Activated T-helper 1 cell treated with Interleukin-2 at 50 U/mL for 16 hours (primary cell): ENCODE data around the gene A1BG.
A peak's percentile ranks its signal among the peaks of the same experiment; 100 is the strongest.

Source experiments
- DNase-seq: peaks from one replicate; pipeline ENCODE4 v3.0.0-alpha.2; 2020; ENCODE audit warnings: low read depth

A1BG gene, protein sequence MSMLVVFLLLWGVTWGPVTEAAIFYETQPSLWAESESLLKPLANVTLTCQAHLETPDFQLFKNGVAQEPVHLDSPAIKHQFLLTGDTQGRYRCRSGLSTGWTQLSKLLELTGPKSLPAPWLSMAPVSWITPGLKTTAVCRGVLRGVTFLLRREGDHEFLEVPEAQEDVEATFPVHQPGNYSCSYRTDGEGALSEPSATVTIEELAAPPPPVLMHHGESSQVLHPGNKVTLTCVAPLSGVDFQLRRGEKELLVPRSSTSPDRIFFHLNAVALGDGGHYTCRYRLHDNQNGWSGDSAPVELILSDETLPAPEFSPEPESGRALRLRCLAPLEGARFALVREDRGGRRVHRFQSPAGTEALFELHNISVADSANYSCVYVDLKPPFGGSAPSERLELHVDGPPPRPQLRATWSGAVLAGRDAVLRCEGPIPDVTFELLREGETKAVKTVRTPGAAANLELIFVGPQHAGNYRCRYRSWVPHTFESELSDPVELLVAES

DNA sequence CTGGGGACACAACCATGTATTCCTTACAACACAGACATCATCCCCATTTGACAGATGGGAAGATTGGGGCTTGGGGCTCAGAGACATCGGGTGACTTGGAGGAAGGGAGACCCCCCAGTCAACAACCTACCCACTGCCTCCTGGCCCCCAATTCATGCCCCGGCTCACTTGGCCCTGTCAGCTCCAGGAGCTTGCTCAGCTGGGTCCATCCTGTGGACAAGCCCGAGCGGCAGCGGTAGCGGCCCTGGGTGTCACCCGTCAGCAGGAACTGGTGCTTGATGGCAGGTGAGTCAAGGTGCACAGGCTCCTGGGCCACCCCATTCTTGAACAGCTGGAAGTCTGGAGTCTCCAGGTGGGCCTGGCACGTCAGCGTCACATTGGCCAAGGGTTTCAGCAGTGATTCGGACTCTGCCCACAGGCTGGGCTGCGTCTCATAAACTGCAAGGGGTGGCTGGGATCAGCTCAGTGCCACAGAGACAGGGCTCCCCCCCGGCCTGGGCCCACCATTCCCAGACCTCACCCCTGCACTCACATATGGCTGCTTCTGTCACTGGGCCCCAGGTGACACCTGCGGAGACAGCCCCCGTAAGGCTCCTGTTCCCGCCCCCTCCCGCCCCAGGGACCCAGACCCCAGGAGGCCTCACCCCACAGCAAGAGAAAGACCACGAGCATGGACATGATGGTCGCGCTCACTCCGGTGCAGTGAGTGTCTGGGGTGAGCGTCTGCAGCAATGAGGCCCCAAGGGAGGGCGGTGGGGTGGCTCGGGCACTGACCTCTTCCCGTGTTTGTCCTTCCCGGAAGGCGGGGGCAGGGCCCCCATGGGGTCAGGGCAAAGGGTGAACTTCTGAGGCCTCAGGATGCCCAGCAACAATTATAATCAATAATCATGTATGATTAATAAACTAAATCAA, at the start of gene A1BG:
TSS of gene A1BG (minus strand) at position 733 of the 912 bp plus-strand sequence. CDS start at position 678, 55 bp downstream.
- no peak for DNase-seq

DNA sequence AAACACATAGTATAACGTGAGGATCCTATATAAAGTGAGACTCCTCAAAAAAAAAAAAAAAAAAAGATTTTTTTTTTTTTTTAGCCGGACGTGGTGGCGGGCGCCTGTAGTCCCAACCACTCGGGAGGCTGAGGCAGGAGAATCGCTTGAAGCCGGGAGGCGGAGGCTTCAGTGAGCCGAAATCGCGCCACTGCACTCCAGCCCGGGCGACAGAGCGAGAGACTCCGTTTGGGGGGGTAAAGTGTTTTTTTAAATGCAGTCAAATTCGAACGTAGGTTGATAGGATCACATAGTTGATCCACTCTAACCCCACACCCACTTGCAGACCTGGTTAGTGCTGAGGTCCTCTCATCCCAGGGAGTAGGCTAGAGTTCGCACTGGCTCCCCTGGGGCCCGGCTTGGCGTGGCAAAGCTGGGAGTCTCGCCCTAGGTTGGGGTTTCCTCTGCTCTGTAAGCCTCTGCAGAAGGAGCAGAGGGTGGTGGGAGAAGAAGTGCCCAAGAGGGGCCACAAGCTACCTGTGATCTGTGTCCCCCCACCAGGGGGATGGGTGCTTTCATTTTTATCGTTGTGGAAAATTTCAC, 48.6 kb upstream of the A1BG start:
- no peak for DNase-seq

DNA sequence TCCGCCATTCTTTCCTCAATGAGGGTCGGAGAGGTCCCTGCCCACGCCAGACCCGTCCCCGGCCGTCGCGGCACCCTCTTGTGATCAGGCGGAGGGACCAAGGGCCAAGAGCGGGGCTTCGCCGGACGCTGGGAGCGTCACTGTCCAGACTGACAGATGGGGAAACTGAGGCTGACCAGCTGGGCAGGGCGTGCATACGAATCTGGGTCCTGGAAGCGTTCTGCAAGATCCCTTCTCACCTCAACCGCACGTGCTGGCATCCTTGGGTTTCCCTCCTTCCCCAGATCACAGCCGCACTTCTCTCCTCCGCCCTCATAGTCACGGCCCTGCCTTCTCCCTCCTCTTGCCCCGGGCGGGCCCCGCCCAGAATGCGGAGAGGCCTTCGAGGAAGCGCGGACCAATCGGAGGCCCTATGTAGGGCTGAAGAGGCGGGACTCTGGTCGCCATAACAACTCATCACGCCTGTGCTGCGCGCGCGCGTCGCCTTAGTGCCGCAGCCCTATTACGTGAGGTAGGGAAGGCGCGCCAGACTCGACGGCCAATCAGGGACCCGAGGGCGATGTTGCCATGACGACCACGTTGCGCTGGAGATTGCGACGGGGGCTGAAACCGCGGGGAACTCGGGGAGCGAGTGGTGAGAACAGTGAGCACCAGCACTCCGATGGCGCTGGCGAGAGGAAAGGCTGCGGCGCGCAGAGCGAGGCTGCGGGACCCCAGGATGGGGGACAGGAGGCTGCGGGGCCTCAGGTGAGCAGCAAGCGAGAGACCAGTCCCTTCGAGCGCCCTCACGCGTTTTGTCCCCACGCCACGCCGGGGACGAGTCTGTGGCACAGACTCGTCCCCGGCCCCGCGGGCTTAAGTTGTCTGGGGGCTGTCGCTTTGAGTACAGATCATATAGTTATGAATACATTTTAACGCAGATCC, 47.9 kb upstream of the A1BG start:
- peak; percentile 97 for DNase-seq

DNA sequence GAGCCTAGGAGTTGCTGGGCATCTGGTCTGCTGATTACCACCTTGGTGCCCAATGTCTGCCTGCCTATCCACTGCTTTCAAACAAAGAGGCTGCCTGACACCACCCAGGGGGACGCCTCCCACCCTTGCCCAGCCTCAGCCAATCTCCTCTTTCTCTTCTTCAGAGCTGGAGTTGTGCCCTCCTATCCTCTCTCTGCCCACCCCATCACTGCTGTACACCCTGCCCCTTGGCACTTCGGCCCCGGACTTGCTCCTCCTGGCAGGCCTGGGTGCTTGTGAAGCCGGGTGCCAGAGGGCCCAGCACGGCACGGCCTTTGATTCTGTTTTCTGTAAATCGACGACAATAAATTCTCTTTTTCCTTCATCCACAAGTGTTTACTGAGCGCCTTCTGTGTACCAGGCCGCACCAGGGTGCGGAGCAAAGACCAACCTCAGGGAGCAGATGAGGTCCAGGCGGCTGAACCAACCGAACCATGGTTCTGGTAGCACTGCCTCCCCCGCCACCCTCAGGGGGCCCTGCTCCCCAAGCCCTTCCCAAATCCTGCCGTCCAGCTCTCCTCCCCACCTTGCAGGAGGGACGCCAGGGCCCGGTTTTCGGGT, 47.1 kb upstream of the A1BG start:
- DNase-seq, result no peak

DNA sequence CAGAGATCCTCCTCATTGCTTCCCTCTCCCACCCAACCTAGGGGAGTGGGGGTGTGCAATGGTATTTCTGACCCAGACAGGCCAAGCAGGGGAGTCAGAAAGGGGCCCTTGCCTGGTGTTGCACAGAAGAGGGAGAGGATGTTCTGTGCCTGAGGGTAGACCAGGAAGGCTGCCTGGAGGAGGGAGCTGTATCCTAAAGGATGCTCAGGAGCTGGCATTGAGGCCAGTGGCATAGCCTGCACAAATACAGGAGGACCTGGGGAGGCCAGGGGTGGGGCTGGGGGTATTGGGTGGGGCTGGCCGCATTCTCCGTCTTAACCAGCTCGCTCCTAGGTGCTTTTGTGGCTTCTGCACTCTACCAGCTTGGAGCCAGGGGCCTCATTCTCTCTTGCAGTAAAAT, 46.6 kb upstream of the A1BG start:
- no peak for DNase-seq

DNA sequence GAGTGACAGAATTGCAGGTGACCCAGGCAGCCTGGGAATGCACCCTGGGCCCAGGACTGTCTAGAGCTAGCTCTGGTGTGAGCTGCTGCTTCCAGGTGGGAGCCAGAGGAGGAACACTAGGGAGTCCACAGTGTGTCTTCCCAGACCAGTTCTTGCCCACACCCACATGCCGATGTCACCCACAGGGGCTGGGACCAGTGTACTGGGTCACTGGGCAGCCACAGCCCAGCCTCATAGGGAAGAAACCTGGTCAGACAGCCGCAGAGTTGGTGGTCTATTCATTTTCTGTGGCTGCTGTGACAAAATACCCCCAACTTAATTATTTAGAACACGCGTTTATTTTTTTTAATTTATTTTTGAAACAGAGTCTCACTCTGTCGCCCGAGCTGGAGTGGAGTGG, 45.3 kb upstream of the A1BG start:
- no peak for DNase-seq

DNA sequence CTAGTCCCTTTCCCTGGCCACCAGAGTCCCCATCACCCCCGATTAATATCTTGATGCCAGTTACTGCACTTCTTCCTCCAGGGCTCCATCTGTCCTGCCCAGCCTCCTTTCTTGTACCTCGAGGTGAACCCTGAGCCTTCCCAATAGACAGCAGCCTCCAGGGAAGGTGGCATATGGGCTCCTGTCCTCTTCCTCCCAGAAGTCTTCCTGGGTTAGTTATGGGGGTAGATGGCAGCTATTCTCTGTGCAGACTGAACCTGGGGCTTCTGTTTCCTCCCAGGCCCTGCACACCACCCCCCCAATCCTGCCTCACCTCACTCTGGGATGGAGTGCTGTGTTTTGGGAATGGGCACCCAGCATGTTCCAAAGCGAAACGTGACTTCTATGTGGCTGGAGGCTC, 44.8 kb upstream of the A1BG start:
- no peak for DNase-seq

DNA sequence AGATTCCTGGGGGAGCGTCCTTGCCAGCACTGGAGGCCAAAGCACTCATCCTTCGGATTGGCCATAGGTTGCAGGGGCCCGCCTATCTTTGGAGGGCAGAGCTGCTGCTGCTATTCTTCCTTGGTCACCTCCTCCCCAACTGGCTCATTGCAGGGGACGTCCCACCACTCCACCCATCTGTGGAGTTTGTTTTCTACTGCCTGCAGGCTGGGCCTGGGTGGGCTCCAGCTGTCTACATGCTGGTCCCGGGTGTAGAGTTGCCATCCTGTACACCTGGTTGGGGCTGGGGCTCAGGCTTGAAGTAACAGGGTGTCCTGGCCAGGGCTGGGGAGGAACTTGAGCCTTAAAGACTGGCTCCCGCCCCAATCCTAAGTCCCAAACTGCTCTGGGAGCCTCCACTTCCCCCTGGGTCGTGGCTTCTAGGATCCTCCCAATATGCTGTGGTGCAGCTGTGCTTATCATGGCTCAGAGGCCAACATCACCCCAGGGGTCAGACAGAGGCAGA, 44.3 kb upstream of the A1BG start:
- no peak for DNase-seq

DNA sequence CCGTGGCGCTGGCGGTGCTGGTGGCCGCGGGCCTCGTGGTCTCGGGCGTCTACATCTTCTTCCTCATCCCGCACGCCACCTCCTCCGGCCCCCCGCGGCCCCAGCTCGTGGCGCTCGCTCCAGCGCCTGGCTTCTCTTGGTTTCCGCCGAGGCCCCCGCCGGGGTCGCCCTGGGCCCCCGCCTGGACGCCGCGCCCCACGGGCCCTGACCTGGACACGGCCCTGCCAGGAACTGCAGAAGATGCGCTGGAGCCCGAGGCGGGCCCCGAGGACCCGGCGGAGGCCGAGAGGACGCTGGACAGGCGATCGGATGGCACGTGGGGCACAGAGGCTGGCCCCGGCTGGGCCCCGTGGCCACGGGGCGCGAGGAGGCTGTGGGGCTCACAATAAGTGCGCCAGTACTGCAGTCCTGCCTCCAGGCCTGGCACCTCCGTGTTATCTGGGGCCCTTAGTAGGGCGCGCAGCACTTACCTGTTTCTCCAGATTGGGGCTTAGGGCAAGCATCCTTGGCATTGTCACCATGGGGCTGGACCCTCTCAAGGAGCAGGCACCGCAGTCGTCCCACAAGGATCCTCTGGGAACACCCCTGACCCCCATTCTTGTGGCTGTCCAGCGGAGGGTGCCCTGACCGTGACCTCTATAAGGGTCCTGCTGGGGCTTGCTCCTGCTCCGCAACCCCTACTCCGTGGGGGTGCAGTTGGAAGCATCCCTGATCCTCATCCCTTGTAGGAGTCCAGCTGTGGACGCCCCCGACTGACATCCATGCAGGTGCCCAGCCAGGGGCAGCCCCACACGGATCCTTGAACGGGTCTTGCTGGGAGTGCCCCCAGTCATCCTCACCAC, 43.6 kb upstream of the A1BG start:
- DNase-seq, result no peak

DNA sequence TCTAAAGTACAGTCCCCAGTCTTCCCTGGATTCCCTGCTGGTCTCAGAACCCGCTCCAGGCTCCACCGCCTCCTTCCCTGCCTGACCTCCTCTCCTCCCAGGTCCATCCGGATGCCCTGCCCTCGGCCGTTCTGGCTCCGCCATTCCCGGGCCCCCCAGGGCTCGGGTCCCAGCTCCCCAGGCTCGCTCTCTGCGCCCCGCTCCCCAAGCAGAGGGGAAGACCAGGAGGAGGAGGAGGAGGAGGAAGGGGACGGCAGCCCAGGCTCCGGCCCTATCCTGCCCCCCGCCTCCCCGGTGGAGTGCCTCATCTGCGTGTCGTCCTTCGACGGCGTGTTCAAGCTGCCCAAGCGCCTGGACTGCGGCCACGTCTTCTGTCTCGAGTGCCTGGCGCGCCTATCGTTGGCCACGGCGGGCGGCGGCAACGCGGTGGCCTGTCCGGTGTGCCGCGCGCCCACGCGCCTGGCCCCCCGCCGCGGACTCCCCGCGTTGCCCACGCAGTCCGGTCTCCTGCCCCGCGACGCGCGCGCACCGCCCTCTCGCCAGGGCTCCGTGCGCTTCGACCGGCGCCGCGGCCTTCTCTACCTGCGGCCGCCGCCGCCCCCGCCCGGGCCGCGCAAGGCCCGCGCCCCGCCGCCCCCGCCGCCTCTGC, 42.8 kb upstream of the A1BG start:
- DNase-seq, result no peak

DNA sequence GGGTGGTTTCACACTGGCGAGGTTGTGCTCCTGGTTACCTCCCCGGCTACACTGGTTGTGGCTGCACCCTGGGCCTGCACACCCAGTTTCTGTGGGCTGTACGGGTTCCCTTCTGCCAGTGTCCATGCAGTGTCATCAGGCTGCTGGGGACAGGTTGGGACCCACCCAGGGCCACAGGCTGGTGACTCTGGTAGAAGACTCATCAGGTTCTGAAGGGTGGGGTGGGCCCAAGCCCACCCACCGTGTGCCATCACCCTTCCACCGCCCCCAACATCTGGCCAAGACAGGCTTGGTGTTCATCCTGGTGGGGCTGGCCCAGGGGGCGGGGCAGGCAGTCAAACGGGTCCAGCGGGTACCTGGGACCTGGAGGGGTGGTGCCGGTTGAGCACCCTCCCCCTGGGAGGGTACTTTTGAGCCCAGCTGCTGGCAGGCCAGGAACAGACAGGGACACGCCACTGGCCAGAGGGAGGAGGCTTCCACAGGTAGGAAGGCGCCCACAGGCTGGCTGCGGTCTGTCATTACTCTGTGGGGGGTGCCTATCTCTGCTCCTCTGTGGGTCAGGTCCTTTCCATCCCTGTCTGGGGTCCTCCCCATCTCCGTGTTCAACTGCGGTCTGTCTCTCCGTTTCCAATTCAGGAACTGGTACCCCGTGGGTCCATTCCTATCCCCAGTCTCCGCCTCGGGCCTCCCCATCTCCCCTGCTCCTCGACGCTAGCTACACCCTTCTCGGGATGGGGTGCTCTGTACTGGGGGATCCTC, 42.1 kb upstream of the A1BG start, which contains the start of gene RNF225:
TSS of gene RNF225 (plus strand) at position 437 of the 759 bp plus-strand sequence. CDS start 434 bp downstream, outside the sequence.
- DNase-seq, result no peak

DNA sequence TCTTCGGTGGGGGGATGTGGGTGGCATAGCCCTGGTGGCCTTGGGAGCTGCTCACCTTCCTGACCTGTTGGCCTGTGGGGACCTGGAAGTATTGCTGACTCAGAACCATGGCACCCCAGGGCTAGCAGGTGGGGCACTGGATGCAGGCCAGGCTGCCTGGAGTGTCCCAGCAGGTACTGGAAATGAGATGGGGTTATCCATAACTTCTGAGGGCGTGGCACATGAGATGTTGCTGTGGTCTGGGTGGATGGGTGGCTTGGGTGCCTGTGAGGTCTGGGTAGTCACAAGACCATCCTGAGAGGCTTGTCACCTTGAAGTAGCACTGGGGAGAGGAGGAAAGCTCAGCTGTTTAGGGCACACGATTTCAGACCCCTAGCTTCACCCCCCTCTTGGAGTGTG, 41.5 kb upstream of the A1BG start:
- DNase-seq, result no peak

DNA sequence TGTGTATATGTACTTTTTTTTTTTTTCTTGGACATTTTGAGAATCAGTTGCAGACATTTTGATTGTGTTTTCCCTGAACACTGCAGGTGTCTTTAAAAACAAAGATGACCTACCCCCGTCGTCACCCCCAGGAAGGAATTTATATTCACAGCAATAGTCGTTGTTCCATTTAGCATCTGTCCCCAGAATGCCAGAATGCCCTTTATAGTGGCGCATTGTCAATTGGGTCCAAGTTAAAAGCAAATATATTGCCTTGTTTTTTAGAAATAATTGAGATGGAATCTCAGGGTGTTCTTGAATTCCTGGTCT, 40.4 kb upstream of the A1BG start:
- no peak for DNase-seq

DNA sequence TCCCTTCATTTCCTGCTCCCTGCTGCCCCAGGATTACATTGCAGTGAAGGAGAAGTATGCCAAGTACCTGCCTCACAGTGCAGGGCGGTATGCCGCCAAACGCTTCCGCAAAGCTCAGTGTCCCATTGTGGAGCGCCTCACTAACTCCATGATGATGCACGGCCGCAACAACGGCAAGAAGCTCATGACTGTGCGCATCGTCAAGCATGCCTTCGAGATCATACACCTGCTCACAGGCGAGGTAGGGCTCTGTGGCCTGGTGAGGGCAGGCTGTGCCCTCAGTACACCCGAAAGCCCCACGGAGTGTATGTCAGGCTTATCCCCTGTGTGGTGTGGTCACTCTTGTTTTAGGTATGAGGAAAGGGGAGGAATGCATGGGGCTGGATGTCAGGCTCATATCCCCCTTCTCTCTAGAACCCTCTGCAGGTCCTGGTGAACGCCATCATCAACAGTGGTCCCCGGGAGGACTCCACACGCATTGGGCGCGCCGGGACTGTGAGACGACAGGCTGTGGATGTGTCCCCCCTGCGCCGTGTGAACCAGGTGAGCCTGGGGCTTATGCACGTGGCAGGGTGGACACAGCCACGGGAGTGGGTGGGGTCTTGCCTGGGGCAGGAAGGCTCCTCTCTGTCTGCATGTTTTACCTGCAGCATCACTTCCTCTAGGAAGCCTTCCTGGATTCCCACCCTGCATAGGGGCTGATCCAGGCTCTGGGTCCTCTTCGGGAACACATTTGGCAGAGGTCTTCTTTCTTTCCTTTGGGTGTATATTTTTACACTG, 39.8 kb upstream of the A1BG start:
- DNase-seq, result no peak

DNA sequence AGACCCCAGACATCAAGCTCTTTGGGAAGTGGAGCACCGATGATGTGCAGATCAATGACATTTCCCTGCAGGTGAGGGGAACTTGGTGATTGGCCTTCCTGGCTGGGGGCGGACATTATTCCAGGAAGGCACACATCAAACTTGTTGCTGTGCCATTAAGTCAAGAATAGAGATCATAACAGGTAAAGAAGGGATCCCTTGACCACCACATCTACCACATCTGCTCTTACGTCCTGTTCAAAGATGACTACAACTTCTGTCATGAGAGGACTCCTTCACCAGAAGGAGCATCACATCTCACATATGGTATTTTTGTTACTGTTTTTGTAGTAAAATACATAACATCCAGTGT, 34.9 kb upstream of the A1BG start:
- DNase-seq, result no peak

DNA sequence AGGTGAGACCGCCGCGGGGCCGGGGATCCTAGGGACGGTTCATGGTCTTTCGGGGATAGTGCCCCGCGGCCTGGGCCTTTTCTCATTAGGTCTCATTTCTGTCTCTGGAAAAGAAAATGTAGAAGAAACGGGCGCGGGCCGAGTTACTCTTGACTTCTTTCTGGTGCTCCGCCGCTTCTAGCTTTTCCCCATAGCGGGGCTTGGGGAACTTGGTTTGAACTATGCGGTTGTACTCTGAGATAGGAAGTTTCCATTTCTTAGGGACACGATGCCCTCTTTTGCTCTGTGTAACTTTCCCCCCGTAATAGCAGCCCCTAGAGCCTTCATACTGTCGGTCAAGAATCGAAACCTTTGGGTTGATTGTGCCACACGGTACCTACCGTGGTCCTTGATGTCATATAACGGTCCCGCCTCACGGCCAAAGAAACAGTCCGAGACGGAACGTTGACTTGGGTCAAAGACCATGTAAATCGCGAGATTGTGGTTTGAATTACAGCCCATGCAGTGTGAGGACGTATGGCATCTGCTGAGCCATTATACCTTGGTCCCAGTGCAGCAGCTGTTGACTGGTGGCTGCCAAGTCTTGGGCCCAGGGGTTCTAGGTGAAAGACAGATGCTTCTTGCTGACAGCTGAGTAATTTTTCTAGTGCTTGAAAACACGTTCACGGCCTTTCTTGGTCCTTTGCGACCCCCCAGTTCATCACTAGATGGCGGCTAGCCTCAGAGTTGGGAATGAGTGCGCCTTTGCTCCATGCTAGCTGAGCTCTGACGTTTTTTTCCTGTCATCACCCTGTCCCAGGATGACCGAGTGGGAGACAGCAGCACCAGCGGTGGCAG, 34.3 kb upstream of the A1BG start:
- no peak for DNase-seq
